Smooth muscle cell (in vitro differentiated cells): ENCODE measurements around the gene PPIC. TPM values are rescaled to one million over a fixed set of nuclear protein-coding genes. Genes with fewer than 3 reads are reported as not detected.
"Not testable (repeated sequence)": the region's sequence is repeated elsewhere in the genome, so short reads cannot be mapped to it uniquely, and the experiment has no call there.

Experiments
- DNase-seq: peaks from one replicate; lab custom pipeline; 2025; ENCODE audit not compliant: unreplicated experiment; lab: John Stamatoyannopoulos, UW
- H2AFZ ChIP-seq: fragments of 200-600 bp; sonication (generic); 2 replicates; pipeline ENCODE4 v1.6.0; 2016; ENCODE audit warnings: antibody characterized with exemption, low read depth, mild to moderate bottlenecking
- H3F3A ChIP-seq: fragments of 200-600 bp; sonication (generic); 2 replicates; pipeline ENCODE4 v1.6.0; 2017; ENCODE audit warnings: antibody characterized with exemption, low read depth
- H3K27ac ChIP-seq: fragments of 200-600 bp; sonication (generic); 2 replicates; pipeline ENCODE4 v1.5.1; 2016; ENCODE audit warnings: low read depth, mild to moderate bottlenecking
- H3K27me3 ChIP-seq: fragments of 200-600 bp; sonication (generic); 2 replicates; pipeline ENCODE4 v1.6.1; 2016; ENCODE audit warnings: low read depth, mild to moderate bottlenecking
- H3K36me3 ChIP-seq: fragments of 200-600 bp; sonication (generic); 2 replicates; pipeline ENCODE4 v1.5.1; 2016; ENCODE audit warnings: low read depth
- H3K4me1 ChIP-seq: fragments of 200-600 bp; sonication (generic); 2 replicates; pipeline ENCODE4 v1.5.1; 2016; ENCODE audit warnings: low read depth
- H3K4me2 ChIP-seq: fragments of 200-600 bp; sonication (generic); 2 replicates; pipeline ENCODE4 v1.6.0; 2016; ENCODE audit warnings: mild to moderate bottlenecking
- H3K4me3 ChIP-seq: fragments of 200-600 bp; sonication (generic); 2 replicates; pipeline ENCODE4 v1.5.1; 2016; ENCODE audit warnings: mild to moderate bottlenecking
- H3K79me2 ChIP-seq: fragments of 200-600 bp; sonication (generic); 2 replicates; pipeline ENCODE4 v1.6.0; 2016; ENCODE audit warnings: low read depth, mild to moderate bottlenecking
- H3K9ac ChIP-seq: fragments of 200-600 bp; sonication (generic); 2 replicates; pipeline ENCODE4 v1.6.0; 2016; ENCODE audit warnings: low read depth
- H3K9me3 ChIP-seq: fragments of 200-600 bp; sonication (generic); replicated peaks from 2 replicates; pipeline ENCODE4 v1.5.1; 2016; ENCODE audit warnings: low read depth
- H4K20me1 ChIP-seq: fragments of 200-600 bp; sonication (generic); 2 replicates; pipeline ENCODE4 v1.6.0; 2016; ENCODE audit warnings: low read depth
- WGBS: methylation state at CpG from one replicate; pipeline ENCODE4 v1.1.7; 2016; ENCODE audit warnings: low lambda C conversion rate; 5-methylcytosine and 5-hydroxymethylcytosine counted together
- polyA plus RNA-seq: library from polyadenylated mRNA; unstranded; fragments of >200 nt; fragmentation: Nextera tagmentation; extraction: Ambion mirVana; gene quantifications from 2 replicates; pipeline ENCODE4 v1.2.1, GENCODE V29; 2016
- small RNA-seq: library from RNA; depleted of rRNA; stranded (forward); fragments of <200 nt; gene quantifications from one replicate; pipeline ENCODE3, GENCODE V24; 2014
- total RNA-seq: library from RNA; depleted of rRNA; stranded (reverse); fragments of >200 nt; gene quantifications from 2 replicates; pipeline ENCODE4 v1.2.3, GENCODE V29; 2014

The PPIC gene
- total and polyA plus RNA-seq, 2 experiments from 2014 or later: 119 to 331 TPM

DNA sequence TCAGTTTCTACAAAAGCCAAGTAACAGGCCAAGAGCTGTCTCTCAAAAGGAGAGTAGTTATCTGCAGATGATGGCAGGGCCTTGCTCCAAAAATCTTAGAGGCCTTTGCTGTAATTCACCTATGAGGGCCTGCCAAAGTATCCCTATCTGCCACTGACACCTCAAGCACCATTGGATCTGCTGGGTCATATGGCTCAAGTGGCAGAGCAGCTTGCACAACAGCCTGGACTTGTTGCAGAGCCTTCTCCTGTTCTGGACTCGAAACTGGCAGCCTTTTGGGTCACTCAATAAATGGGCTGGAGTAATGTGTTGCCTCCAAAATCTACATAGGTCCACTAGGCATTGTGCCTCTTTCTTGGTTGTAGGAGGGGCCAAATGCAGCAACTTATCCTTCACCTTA lies 62.8 kb downstream of the PPIC start:
- not testable (repeated sequence) for H3K4me3 ChIP-seq, H3K36me3 ChIP-seq, H2AFZ ChIP-seq, H3K4me2 ChIP-seq, H3K79me2 ChIP-seq, H3K9ac ChIP-seq, H3K27me3 ChIP-seq, H4K20me1 ChIP-seq, H3F3A ChIP-seq, DNase-seq, H3K27ac ChIP-seq, H3K9me3 ChIP-seq, H3K4me1 ChIP-seq
- 100% methylated on average over 1 of the region's 1 CpG for WGBS

Small RNA genes within 50 kb of the gene (small RNA-seq; reads per million reads assigned to genes)
- gene RN7SL689P (not detected), gene RN7SL711P (not detected)

Other genes with a start within 250 kb of the PPIC start
- gene SNX24, start 191.1 kb downstream of the PPIC start, total RNA-seq: 22.5 and 44.9 TPM in 2 replicates
- 15.3 and 20.4 TPM in 2 replicates for gene SNX24, start 191.1 kb downstream of the PPIC start, polyA plus RNA-seq
- 12.9 and 16.5 TPM in 2 replicates for gene PRDM6, start 52.5 kb upstream of the PPIC start, total RNA-seq
- gene PRDM6, start 52.5 kb upstream of the PPIC start, polyA plus RNA-seq: 20.4 and 28.1 TPM in 2 replicates